Measurements from ENCODE around the gene ZRANB3.

The ZRANB3 gene

GRCh38 chr2:135246711-135247270 lies 284.2 kb downstream of the ZRANB3 start:
- no peak for DNase-seq

- DNase-seq, result peak; percentile 8
Measured at GRCh38 chr2:135245071-135245470, 285.9 kb downstream of the ZRANB3 start.

- no peak for DNase-seq
Measured at GRCh38 chr2:135238651-135239050, 292.4 kb downstream of the ZRANB3 start.

- DNase-seq, result no peak
Measured at GRCh38 chr2:135230150-135230549, 300.9 kb downstream of the ZRANB3 start.

GRCh38 chr2:135227386-135227785 lies 303.6 kb downstream of the ZRANB3 start:
- DNase-seq, result no peak

GRCh38 chr2:135226961-135227360 lies 304.1 kb downstream of the ZRANB3 start:
- DNase-seq, result no peak

GRCh38 chr2:135225781-135226180 lies 305.2 kb downstream of the ZRANB3 start:
- DNase-seq, result no peak

GRCh38 chr2:135219226-135219625 lies 311.8 kb downstream of the ZRANB3 start:
- DNase-seq, result no peak

GRCh38 chr2:135218426-135218825 lies 312.6 kb downstream of the ZRANB3 start:
- no peak for DNase-seq

- no peak for DNase-seq
Measured at GRCh38 chr2:135212757-135213156, 318.3 kb downstream of the ZRANB3 start.

GRCh38 chr2:135208016-135208415 lies 323.0 kb downstream of the ZRANB3 start:
- peak; percentile 50 for DNase-seq

- DNase-seq, result no peak
Measured at GRCh38 chr2:135203944-135204343, 327.1 kb downstream of the ZRANB3 start.

GRCh38 chr2:135202751-135203150 lies 328.3 kb downstream of the ZRANB3 start:
- no peak for DNase-seq

GRCh38 chr2:135198481-135198880 lies 332.5 kb downstream of the ZRANB3 start:
- no peak for DNase-seq

- DNase-seq, result no peak
Measured at GRCh38 chr2:135190799-135191198, 340.2 kb downstream of the ZRANB3 start.

- DNase-seq, result no peak
Measured at GRCh38 chr2:135189148-135189547, 341.9 kb downstream of the ZRANB3 start.

- no peak for DNase-seq
Measured at GRCh38 chr2:135187270-135187669, 343.7 kb downstream of the ZRANB3 start.

- DNase-seq, result no peak
Measured at GRCh38 chr2:135186054-135186453, 345.0 kb downstream of the ZRANB3 start.

GRCh38 chr2:135183822-135184221 lies 347.2 kb downstream of the ZRANB3 start:
- DNase-seq, result no peak

- DNase-seq, result no peak
Measured at GRCh38 chr2:135182601-135183000, 348.4 kb downstream of the ZRANB3 start.

GRCh38 chr2:135182190-135182589 lies 348.8 kb downstream of the ZRANB3 start:
- no peak for DNase-seq

GRCh38 chr2:135179689-135180088 lies 351.3 kb downstream of the ZRANB3 start:
- DNase-seq, result no peak

- DNase-seq, result peak; percentile 85
Measured at GRCh38 chr2:135175177-135175576, 355.8 kb downstream of the ZRANB3 start.

- DNase-seq, result no peak
Measured at GRCh38 chr2:135174810-135175093, 356.3 kb downstream of the ZRANB3 start.

- no peak for DNase-seq
Measured at GRCh38 chr2:135174049-135174809, 356.8 kb downstream of the ZRANB3 start.
